Inferior parietal cortex (tissue), 1 donor: ENCODE results near the gene CCDC127.
A peak's percentile ranks its signal among the peaks of the same experiment; 100 is the strongest.

Experiments
- DNase-seq: peaks from one replicate; pipeline ENCODE4 v3.0.0-alpha.2; 2016; ENCODE audit errors: extremely low spot score

The CCDC127 gene

DNA sequence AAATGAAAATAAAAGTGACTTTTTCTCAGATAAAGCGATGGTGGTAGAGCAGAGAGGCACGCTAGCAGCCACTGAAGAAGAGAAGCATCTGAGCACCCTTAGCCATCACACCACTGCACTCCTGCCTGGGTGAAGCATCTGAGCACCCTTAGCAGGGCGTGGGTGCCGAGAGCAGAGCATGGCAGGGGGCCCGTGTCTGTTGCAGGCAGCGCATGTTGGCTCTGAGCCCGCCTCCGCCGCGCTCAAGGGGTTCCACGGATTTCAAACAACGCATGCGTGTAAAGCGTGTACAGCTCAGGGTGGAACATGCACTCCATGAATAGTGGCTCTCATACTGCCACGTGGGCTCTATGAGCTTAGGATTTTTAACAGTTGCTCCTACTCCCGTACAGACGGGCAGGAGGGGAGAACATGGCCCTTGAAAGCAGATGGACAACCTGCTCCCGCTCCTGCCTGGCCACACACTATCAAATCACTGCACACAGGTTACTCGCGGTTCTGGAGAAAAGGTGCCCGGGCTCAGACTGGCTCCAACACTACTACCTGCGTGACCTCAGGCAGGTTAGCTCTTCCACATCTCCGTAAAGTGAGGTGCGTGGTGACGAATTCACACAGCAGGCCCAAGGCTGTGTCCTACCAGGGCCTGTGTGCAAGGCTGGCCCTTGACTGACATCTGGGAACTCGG, 14.6 kb downstream of the CCDC127 start:
- no peak for DNase-seq

DNA sequence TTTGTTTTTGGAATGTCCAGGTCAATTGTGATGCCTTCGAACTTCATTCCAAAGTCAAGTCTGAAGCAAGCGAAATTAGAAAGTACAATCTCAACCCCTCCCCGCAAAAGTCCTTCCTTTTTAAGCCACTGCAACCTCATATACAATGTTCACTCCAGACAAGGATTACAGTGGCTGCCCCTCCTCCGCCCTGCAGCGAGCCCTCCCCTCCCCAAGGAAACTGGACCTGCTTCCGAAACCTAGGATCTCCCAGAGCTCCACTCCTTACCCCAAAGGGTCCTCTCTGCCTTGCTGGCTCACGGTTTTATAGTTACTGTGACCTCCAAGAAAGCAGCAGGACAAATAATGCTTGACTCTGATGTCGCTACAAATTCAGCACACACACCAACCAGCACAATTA, 16.3 kb downstream of the CCDC127 start:
- no peak for DNase-seq

- no peak for DNase-seq
Measured at GRCh38 chr5:200985-201384, 17.0 kb downstream of the CCDC127 start.

- DNase-seq = no peak
Measured at GRCh38 chr5:199950-200645, 17.9 kb downstream of the CCDC127 start.

GRCh38 chr5:199197-199949, 18.6 kb downstream of the CCDC127 start:
- no peak for DNase-seq

DNA sequence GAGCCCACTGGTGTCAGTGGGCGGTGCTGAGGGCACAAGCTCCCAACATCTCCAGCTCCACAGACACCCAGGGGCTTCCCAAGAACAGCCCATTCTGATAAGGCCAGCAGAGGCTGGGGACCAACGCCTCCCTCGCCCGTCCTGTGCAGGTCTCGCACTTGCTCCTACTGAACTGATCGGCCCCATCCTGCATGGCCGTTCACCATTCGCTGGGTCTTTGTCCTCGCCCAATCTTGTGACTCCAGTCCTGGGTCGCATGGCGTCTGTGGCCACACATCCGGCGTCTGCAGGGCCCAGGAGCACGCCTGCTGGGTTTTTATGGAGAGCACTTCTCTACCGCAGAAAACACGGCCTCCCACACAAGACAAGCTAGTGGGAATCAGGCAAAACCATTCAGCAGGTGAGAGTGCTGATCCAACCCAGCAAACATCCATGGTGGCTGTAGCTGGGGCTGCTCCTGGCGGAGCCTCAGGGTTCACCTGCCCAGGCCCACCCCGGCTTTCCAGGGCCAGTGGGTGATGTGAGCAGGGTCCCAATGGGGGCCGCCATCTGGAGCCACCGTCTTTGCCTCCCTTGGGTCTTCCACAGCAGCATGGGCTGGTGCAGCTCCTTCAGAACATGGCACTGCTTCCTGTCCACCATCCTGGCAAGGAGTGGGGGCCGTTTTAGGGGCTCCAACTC, 19.3 kb downstream of the CCDC127 start:
- no peak for DNase-seq

DNA sequence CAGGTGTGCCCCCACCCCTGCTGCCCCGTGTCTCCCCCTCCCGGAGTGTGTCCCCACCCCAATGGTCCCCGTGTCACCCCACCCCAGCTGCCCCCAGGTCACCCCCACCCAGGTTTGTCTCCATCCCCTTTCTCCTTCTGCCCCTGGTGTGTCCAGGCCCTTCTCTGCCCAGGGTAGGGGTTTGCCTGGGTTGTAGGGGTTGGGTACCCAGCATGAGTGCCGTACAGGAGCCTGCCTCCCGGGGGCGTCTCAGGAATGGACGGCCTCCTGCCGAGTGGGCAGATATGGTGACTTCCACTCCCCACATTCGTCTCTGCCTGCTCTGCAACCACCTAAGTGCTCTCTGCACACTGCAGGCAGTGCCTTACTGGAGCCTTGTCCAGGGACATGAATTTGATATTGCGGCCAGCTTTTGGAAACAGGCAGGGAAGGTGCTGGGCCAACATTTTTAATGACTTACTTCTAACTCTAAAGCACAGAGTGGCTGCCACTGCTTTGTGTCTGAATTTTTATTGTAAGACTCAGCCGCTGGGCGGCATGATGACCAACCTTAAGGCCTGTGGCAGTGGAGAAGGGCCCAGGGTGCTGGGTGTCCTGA, 20.0 kb downstream of the CCDC127 start:
- DNase-seq = no peak

DNA sequence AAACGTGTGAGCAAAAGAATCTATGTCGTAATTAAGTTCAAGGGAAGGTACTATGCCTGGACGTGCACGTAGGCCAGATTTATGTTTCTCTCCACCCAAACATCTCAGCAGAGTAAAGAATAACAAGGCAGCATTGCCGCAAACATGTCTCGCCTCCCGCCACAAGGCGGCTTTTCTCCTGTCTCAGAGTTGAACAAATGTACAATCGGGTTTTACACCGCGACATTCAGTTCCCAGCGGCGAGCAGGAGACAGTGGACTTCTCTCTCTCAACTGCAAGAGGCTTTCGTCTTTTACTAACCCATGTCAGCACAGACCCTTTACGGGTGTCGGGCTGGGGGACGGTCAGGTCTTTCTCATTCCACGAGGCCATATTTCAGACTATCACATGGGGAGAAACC, 20.9 kb downstream of the CCDC127 start:
- DNase-seq = peak; percentile 25

DNA sequence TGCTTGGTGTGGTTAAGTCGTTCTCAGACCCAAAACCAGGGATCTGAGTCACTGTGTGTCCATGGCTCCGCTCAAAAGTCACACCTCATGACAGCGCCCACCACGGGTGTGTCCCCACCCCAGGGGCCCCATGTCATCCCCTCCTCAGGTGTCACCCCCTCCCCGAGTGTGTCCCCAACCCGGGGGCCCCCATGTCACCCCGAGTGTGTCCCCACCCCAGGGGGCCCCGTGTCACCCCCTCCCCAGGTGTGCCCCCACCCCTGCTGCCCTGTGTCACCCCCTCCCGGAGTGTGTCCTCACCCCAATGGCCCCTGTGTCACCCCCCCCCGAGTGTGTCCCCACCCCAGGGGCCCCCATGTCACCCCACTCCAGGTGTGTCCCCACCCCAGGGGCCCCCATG, 21.6 kb downstream of the CCDC127 start:
- no peak for DNase-seq

DNA sequence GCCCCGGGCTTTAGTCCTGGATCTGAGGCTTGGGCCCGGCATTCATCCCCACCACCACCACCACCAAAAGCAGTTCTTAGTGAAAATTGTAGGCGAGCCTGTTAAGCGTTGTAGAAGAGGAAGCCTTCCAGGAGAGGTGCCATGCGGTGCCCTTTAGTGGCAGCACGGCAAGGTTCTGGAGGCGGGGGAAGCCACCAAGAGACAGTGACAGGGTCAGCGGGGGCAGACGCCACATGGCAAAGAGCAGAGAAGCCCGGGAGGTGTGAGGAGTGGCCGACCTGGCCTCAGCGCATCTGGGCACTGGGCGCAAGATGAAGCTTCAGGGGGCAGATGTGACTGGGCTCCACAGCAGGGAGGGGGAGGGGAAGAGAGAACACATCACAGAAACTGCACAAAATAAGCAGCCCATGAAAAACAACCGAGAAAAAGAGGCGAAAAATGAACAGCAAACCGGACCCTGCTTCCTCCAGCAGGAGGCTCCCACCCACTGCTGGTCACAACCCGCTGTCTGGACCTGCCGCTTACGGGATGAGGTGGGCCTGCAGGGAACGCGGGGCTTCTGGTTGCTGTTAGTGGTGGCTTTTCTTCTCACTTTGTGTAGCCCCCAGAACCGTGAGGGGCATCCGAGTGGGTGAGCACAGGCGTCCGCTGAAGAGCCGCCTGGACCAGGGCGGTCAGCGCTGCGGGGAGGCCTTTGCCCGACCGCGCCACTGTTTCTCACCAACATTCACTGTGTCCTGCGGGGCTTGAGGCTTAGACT, 22.4 kb downstream of the CCDC127 start:
- no peak for DNase-seq

- DNase-seq = no peak
Measured at GRCh38 chr5:194603-195209, 23.2 kb downstream of the CCDC127 start.

- DNase-seq = no peak
Measured at GRCh38 chr5:194102-194501, 23.9 kb downstream of the CCDC127 start.

GRCh38 chr5:192970-193831, 24.8 kb downstream of the CCDC127 start:
- DNase-seq = no peak

DNA sequence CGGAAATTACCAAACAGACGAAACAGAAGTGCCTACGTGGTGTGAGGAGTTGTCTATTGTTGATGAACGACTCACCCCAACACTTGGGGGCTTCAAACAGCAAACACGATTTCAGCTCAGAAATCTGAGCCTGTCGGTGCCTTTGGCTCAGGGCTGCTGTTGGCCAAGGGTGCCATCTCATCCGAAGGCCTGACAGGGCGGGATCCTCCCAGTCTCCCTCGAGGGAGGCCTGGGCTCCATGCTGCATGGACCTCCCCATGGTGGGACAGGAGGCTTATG, 25.3 kb downstream of the CCDC127 start:
- no peak for DNase-seq

- DNase-seq = no peak
Measured at GRCh38 chr5:191949-192690, 25.8 kb downstream of the CCDC127 start.

GRCh38 chr5:191036-191948, 26.7 kb downstream of the CCDC127 start, which contains the start of gene LRRC14B:
LRRC14B (plus strand) TSS chr5:191495; CDS start chr5:191539, 44 bp downstream.
- no peak for DNase-seq

DNA sequence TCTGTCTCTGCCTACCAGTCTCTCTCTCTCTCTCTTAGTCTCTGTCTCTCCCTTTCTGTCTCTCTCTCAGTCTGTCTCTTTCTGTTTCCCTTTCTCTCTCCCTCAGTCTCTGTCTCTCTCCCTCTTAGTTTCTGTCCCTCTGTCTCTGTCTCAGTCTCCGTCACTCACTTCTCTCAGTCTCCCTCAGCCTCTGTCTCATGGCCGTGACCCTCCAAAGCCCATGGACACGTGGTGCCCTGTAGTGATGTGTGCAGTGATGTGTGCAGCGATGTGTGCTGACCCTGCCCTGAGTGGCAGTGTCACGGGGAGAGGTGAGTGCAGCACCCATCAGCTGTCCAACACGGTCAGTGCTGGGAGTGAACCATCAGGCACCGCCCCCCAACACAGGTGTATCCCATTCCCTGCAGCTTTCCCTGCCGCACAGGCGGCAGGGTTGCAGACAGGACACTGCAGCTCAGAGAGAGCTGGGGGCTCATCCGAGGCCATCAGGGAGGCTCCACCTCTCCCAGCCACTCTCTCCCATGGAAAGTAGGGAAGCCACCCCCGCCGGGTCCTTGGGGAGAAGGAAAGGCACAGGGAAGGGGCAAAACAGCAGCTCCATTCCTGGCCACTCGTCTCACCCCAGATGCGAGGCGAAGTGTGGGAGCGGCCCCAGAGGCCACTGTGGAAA, 27.5 kb downstream of the CCDC127 start:
- no peak for DNase-seq

DNA sequence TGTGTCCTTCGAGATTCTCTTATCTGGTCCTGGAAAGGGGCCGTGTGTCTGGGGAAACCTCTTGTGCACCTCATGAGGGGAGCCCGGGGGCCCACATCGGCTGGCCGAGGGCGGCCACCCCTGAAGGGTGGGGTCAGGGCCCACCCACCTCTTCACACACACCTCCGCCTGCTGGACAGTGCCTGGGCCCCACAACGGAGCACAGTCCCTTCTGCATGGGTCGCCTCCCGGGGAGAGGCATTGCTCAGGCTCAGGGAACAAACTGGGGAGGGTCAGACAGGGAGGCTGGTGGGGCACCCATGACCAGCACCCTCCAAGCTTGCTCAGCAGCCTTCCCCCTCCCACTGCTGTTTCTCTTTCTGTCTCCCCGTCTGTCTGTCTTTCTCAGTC, 28.0 kb downstream of the CCDC127 start:
- no peak for DNase-seq
